ENCODE measurements around the gene TAF1B. TPM values are rescaled to one million over a fixed set of nuclear protein-coding genes. Genes with fewer than 3 reads are reported as not detected.

TAF1B gene
- total and polyA plus RNA-seq, 2 donors (not counting 3 experiments of a cell fraction or from before 2014, with no cell fraction given) = 6.3 to 29.4 TPM

GRCh38 chr2:9983401-9984216 lies 140.3 kb downstream of the TAF1B start:
- Histone ChIP-seq H3K27me3 (ENCODE audit: control insufficient read depth in 2 of 2, insufficient read depth in 2 of 2, low read length in 2 of 2) (no peaks in the 10 kb centered on the region), H3K4me2 (ENCODE audit: insufficient read depth, low read length) (no peak overlapping the region), H3K9me1 (replicated peaks; ENCODE audit: control insufficient read depth, extremely low read depth, insufficient read depth, low read length) (no peaks in the 10 kb centered on the region), H3K9me3 (replicated peaks; ENCODE audit: control insufficient read depth, insufficient read depth, low read length) (no peaks in the 10 kb centered on the region), H3K79me2 (ENCODE audit: control insufficient read depth, insufficient read depth, low read length) (no peaks in the 10 kb centered on the region), H4K20me1 (replicated peaks; ENCODE audit: control insufficient read depth, extremely low read depth, insufficient read depth, low read length) (no peaks in the 10 kb centered on the region), H3K9ac (replicated peaks; ENCODE audit: extremely low read depth, insufficient read depth, low read length) (no peak overlapping the region), H3K27ac (ENCODE audit: insufficient read depth, low read depth, low read length) (no peak overlapping the region), H3K4me1 (ENCODE audit: control insufficient read depth, extremely low read depth, insufficient read depth, low read length) (peaks cover 5% of the 10 kb centered on the region), H2AFZ (ENCODE audit: low read depth, low read length) (peak overlapping the region; percentile 53), H3K4me3 (replicated peaks in 1 of 3; ENCODE audit: insufficient read depth in 1 of 3, low read depth in 1 of 3, low read length in 3 of 3) (no peak overlapping the region), H3K36me3 (ENCODE audit: control insufficient read depth in 2 of 2, extremely low read depth in 1 of 2, insufficient read depth in 2 of 2, low read length in 2 of 2) (no peaks in the 10 kb centered on the region)
- BruUV-seq (replicated peaks) = no TSS peak
- DNase-seq (ENCODE audit: low read depth, low spot score) (no peak), FAIRE-seq (no peak)
- POLR2A ChIA-PET = interaction anchor here (0.6 to 1.0 kb wide), 2 partner anchors 59 to 307 kb away, joined by 3 read pairs; no protein-coding TSS in a partner anchor
- intact Hi-C loops (cut with micrococcal nuclease) = loop anchor here (1.0 kb wide), 1 partner anchor 65 kb away; no protein-coding TSS in a partner anchor
- CTCF ChIA-PET = interaction anchor here (0.8 to 7.8 kb wide), 56 partner anchors 8 to 452 kb away, joined by 3 to 340 read pairs (median 6); partner anchors contain the start of genes ADAM17, KLF11 and TAF1B
- TF ChIP-seq FOS (IDR thresholded peaks at IDR 0.05; ENCODE audit: borderline replicate concordance, insufficient read depth, low read length) (no peak), CTCF (IDR thresholded peaks at IDR 0.05; ENCODE audit: extremely low read depth in 1 of 2, insufficient read depth in 1 of 2, low read depth in 1 of 2, low read length in 2 of 2) (no peak), POLR2AphosphoS5 (IDR thresholded peaks at IDR 0.05; ENCODE audit: insufficient read depth, low read depth, low read length) (no peak), MYC (IDR thresholded peaks at IDR 0.05; ENCODE audit: low read depth, low read length) (no peak), POLR2A (IDR thresholded peaks at IDR 0.05; ENCODE audit: low read depth, low read length) (no peak), JUN (IDR thresholded peaks at IDR 0.05; ENCODE audit: borderline replicate concordance, insufficient read depth, insufficient read length, low read depth) (no peak), EZH2 (IDR thresholded peaks at IDR 0.05; ENCODE audit: borderline replicate concordance, low read depth, low read length, severe bottlenecking) (no peak), GATA2 (IDR thresholded peaks at IDR 0.05; ENCODE audit: insufficient read depth, insufficient read length, low read depth, low read length) (no peak), MAX (IDR thresholded peaks at IDR 0.05; ENCODE audit: insufficient read depth, insufficient read length) (no peak)
- dilution Hi-C loops (cut with MboI; ENCODE audit: extremely low pct_ligation_motif_present, low sequenced_read_pairs) = no loop called here

Other genes starting within 250 kb of the TAF1B start
- 347 and 456 TPM in 2 replicates for gene YWHAQ, start 212.5 kb upstream of the TAF1B start, total RNA-seq
- gene YWHAQ, start 212.5 kb upstream of the TAF1B start, polyA plus RNA-seq = 188 and 217 TPM in 2 replicates
- 0.85 and 1.1 TPM in 2 replicates for gene GRHL1, start 108.2 kb downstream of the TAF1B start, total RNA-seq
- 0.37 and 0.70 TPM in 2 replicates for gene GRHL1, start 108.2 kb downstream of the TAF1B start, polyA plus RNA-seq
- gene KLF11, start 200.1 kb downstream of the TAF1B start, total RNA-seq = 11.0 and 11.3 TPM in 2 replicates
- 10.2 and 10.5 TPM in 2 replicates for gene KLF11, start 200.1 kb downstream of the TAF1B start, polyA plus RNA-seq
- gene CYS1, start 236.9 kb downstream of the TAF1B start, total RNA-seq = 0.25 TPM in 1 of 2 replicates, not detected in the other
- 0.03 TPM in 1 of 2 replicates, not detected in the other for gene CYS1, start 236.9 kb downstream of the TAF1B start, polyA plus RNA-seq

Measured in endothelial cell of umbilical vein (primary cell).